Measurements from ENCODE around the gene ATE1.
"Not testable (repeated sequence)": the region's sequence is repeated elsewhere in the genome, so short reads cannot be mapped to it uniquely, and the experiment has no call there.

ATE1 gene

GRCh38 chr10:121928528-121928884 is 675 bp upstream of the ATE1 start:
- no peak for TF ChIP-seq CTCF (IDR thresholded peaks at IDR 0.05; ENCODE audit: control extremely low read depth, extremely low read depth, low read depth, missing control alignments)
- ChIA-PET CTCF (no interaction called here), POLR2A (no interaction called here)
- peak; percentile 37 for DNase-seq (ENCODE audit: extremely low spot score)

- DNase-seq (ENCODE audit: extremely low spot score), result peak; percentile 51
- ChIA-PET POLR2A (interaction anchor here (0.7 kb wide), 1 partner anchor 9 kb away, joined by 4 read pairs; no protein-coding TSS in a partner anchor), CTCF (no interaction called here)
- no peak for TF ChIP-seq CTCF (IDR thresholded peaks at IDR 0.05; ENCODE audit: control extremely low read depth, extremely low read depth, low read depth, missing control alignments)
These were observed 452 bp downstream of the ATE1 start for GRCh38 chr10:121927318-121927840.

- DNase-seq (ENCODE audit: extremely low spot score), result peak; percentile 31
- TF ChIP-seq CTCF (IDR thresholded peaks at IDR 0.05; ENCODE audit: control extremely low read depth, extremely low read depth, low read depth, missing control alignments), result no peak
- ChIA-PET POLR2A (interaction anchor here (0.7 kb wide), 1 partner anchor 10 kb away, joined by 4 read pairs; no protein-coding TSS in a partner anchor), CTCF (no interaction called here)
These were observed 1.0 kb downstream of the ATE1 start for GRCh38 chr10:121926671-121927317.

GRCh38 chr10:121926157-121926556 is 1.7 kb downstream of the ATE1 start:
- ChIA-PET POLR2A (no interaction called here), CTCF (no interaction called here)
- TF ChIP-seq CTCF (IDR thresholded peaks at IDR 0.05; ENCODE audit: control extremely low read depth, extremely low read depth, low read depth, missing control alignments), result no peak
- DNase-seq (ENCODE audit: extremely low spot score), result no peak

- DNase-seq (ENCODE audit: extremely low spot score), result no peak
- ChIA-PET CTCF (interaction anchor here (2.8 kb wide), 1 partner anchor 21 kb away, joined by 13 read pairs; no protein-coding TSS in a partner anchor), POLR2A (no interaction called here)
- no peak for TF ChIP-seq CTCF (IDR thresholded peaks at IDR 0.05; ENCODE audit: control extremely low read depth, extremely low read depth, low read depth, missing control alignments)
These were observed 6.4 kb downstream of the ATE1 start for GRCh38 chr10:121921238-121921931.

- no peak for DNase-seq (ENCODE audit: extremely low spot score)
- TF ChIP-seq CTCF (IDR thresholded peaks at IDR 0.05; ENCODE audit: control extremely low read depth, extremely low read depth, low read depth, missing control alignments), result no peak
- POLR2A ChIA-PET, result no interaction called here
- CTCF ChIA-PET, result interaction anchor here (1.2 to 2.8 kb wide), 3 partner anchors 13 to 19 kb away, joined by 3 to 13 read pairs (median 4); no protein-coding TSS in a partner anchor
These were observed 8.2 kb downstream of the ATE1 start for GRCh38 chr10:121919666-121920065.

GRCh38 chr10:121918800-121919199 is 9.0 kb downstream of the ATE1 start:
- CTCF ChIA-PET, result interaction anchor here (1.2 to 2.8 kb wide), 3 partner anchors 14 to 19 kb away, joined by 3 to 13 read pairs (median 4); no protein-coding TSS in a partner anchor
- DNase-seq (ENCODE audit: extremely low spot score); POLR2A ChIA-PET: not testable (repeated sequence)

All from GM10248 (cell line).